Stomach (tissue), 4 donors: ENCODE measurements around the gene ZNF555.

Experiments
- CTCF ChIP-seq, 7 experiments: fragments of 450-650 bp in 4 of 7; fragments of 200-600 bp in 3 of 7; sonication (generic) in 3 of 7; IDR thresholded peaks; one replicate each; pipeline ENCODE4 v1.5.1; 2016 to 2019; ENCODE audit warnings: antibody characterized with exemption in 7 of 7, control low read depth in 2 of 7, mild to moderate bottlenecking in 1 of 7
- EP300 ChIP-seq: sonication (generic); formaldehyde crosslinking; IDR thresholded peaks from one replicate; pipeline ENCODE4 v1.6.1; 2017; ENCODE audit warnings: antibody characterized with exemption
- POLR2A ChIP-seq, 4 donors: fragments of 450-650 bp; IDR thresholded peaks; one replicate each; pipeline ENCODE4 v1.6.1; 2016; ENCODE audit warnings: antibody characterized with exemption in 4 of 4, control low read depth in 2 of 4, mild to moderate bottlenecking in 1 of 4, moderate library complexity in 1 of 4
- POLR2AphosphoS5 ChIP-seq, 3 donors: sonication (generic); formaldehyde crosslinking; IDR thresholded peaks; one replicate each; pipeline ENCODE4 v1.6.1; 2016; ENCODE audit warnings: antibody characterized with exemption in 3 of 3

DNA sequence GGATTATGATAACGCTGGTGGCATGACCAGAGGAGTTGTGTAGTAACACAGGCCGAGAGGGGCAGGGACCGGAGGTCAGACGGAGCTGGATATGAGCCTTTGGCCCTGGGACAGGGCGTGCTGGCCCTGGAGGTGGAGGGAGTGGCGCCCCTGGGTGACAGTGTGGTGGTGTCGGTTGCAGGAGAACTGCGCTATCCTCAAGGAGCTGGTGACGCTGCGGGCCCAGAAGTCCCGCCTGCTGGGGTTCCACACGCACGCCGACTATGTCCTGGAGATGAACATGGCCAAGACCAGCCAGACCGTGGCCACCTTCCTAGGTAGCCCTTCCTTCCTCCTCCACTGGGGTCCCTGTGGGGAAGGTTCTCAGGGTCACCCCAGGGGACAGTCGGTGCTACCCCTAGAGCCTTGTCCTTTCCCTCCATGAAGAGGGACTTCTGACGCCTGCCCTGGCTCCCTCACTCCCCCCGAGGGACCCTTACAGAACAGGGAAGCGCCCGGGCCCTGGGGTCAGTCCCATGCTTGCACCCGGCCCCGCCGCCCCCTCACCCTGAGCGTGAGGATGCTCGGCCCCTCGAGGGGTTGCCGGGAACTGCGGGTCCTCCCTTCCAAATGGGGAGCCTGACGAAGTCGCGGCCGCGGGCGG, 34.4 kb upstream of the ZNF555 start:
- no peak for TF ChIP-seq CTCF (IDR thresholded peaks at IDR 0.05)
- TF ChIP-seq POLR2A (IDR thresholded peaks at IDR 0.05) = no peak
- TF ChIP-seq POLR2AphosphoS5 (IDR thresholded peaks at IDR 0.05) = no peak
- TF ChIP-seq EP300 = no peak
